ENCODE results near the gene LLGL1. TPM values are rescaled to one million over a fixed set of nuclear protein-coding genes. Genes with fewer than 3 reads are reported as not detected.

The LLGL1 gene
- total RNA-seq, 1 experiment from 2014 or later: 47.4 TPM

DNA sequence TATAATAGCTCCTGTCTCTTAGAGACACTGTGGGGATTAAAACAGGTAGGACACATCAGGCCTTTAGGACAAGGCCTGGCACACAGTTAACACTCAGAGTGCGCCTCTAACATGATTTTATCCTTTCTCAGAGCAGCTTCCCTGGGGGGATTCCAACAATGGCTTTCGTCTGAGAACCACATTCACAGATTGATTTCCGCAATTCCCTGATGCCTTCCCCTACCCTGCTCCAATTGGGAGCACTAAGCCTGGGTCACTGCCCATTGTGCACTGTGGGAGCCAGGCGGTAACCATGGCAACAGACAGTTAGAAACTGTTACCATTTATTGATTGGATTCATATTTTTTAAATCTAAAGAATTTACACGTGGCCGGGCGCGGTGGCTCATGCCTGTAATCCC lies 47.7 kb upstream of the LLGL1 start:
- Histone ChIP-seq H2AFZ (ENCODE audit: low read length) (no peak overlapping the region), H3K79me2 (ENCODE audit: low read length) (0 out of 2 replicates have a peak, but pooled peaks cover 3% of the 10 kb centered on the region), H3K36me3 (ENCODE audit: low read depth, low read length) (no peaks in the 10 kb centered on the region), H3F3A (ENCODE audit: low read length, unreplicated experiment) (no peaks in the 10 kb centered on the region), H3K4me3 (ENCODE audit: low read length) (no peak overlapping the region), H3K9me2 (replicated peaks; ENCODE audit: low read length) (no peaks in the 10 kb centered on the region), H3K9me3 (ENCODE audit: low read length) (no peaks in the 10 kb centered on the region), H3K4me1 (ENCODE audit: insufficient read depth, low read length) (peaks cover 19% of the 10 kb centered on the region), H3K9ac (ENCODE audit: low read length) (no peak overlapping the region), H3K27me3 (ENCODE audit: low read length) (no peaks in the 10 kb centered on the region), H3K4me2 (ENCODE audit: low read length) (no peak overlapping the region), H3K27ac (ENCODE audit: low read length) (no peak overlapping the region), H4K20me1 (ENCODE audit: low read length) (no peaks in the 10 kb centered on the region)
- TF ChIP-seq, protein P1, sequence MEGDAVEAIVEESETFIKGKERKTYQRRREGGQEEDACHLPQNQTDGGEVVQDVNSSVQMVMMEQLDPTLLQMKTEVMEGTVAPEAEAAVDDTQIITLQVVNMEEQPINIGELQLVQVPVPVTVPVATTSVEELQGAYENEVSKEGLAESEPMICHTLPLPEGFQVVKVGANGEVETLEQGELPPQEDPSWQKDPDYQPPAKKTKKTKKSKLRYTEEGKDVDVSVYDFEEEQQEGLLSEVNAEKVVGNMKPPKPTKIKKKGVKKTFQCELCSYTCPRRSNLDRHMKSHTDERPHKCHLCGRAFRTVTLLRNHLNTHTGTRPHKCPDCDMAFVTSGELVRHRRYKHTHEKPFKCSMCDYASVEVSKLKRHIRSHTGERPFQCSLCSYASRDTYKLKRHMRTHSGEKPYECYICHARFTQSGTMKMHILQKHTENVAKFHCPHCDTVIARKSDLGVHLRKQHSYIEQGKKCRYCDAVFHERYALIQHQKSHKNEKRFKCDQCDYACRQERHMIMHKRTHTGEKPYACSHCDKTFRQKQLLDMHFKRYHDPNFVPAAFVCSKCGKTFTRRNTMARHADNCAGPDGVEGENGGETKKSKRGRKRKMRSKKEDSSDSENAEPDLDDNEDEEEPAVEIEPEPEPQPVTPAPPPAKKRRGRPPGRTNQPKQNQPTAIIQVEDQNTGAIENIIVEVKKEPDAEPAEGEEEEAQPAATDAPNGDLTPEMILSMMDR (conservative IDR thresholded peaks at IDR 0.05; ENCODE audit: low read depth, low read length): no peak
- TF ChIP-seq EZH2phosphoT487 (IDR thresholded peaks at IDR 0.05; ENCODE audit: borderline replicate concordance, low read length) (no peak), EZH2 (IDR thresholded peaks at IDR 0.05; ENCODE audit: low read length, unreplicated experiment) (no peak)
- DNase-seq (no peak), ATAC-seq (no peak)
- ChIA-PET CTCF (interaction anchor here (0.7 kb wide), 1 partner anchor 185 kb away, joined by 4 read pairs; no protein-coding TSS in a partner anchor), POLR2A (ENCODE audit: unreplicated experiment) (no interaction called here)
- no TSS peak for BruUV-seq (replicated peaks)
- intact Hi-C loops (cut with micrococcal nuclease): no loop called here

DNA sequence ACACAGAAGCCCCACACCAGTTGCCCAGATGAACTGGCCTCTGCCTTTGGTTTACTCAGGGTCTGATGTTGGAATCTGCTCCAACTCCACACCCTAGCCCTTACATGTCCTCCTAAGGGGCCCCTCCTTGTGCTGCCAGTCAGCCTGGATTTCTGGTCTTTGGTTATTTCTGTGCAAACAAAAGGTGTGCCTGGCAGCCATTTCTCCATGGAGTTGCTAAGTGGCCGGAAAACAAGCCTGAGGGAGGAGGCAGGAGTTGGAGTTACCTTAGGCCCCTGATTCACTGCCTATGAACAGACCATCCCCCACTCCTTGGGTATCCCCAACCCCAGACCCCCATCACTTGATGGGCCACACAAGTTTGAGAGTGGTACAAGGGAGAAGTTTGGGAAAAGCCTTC lies 46.2 kb upstream of the LLGL1 start:
- no peaks in the 10 kb centered on the region for H4K20me1 ChIP-seq (ENCODE audit: low read length)
- H3K27ac ChIP-seq (ENCODE audit: low read length): no peak overlapping the region
- no peaks in the 10 kb centered on the region for H3K9me3 ChIP-seq (ENCODE audit: low read length)
- no peaks in the 10 kb centered on the region for H3K36me3 ChIP-seq (ENCODE audit: low read depth, low read length)
- intact Hi-C loops (cut with micrococcal nuclease): no loop called here
- peaks cover 8% of the 10 kb centered on the region for H3K79me2 ChIP-seq (ENCODE audit: low read length)
- no peak overlapping the region for H2AFZ ChIP-seq (ENCODE audit: low read length)
- ATAC-seq (no peak), DNase-seq (no peak)
- no peak overlapping the region for H3K4me3 ChIP-seq (ENCODE audit: low read length)
- no peak overlapping the region for H3K4me2 ChIP-seq (ENCODE audit: low read length)
- BruUV-seq (replicated peaks): no TSS peak
- TF ChIP-seq EZH2phosphoT487 (IDR thresholded peaks at IDR 0.05; ENCODE audit: borderline replicate concordance, low read length) (no peak), EZH2 (IDR thresholded peaks at IDR 0.05; ENCODE audit: low read length, unreplicated experiment) (no peak)
- TF ChIP-seq, protein P1 (conservative IDR thresholded peaks at IDR 0.05; ENCODE audit: low read depth, low read length): no peak
- no peak overlapping the region for H3K9ac ChIP-seq (ENCODE audit: low read length)
- H3F3A ChIP-seq (ENCODE audit: low read length, unreplicated experiment): no peaks in the 10 kb centered on the region
- H3K27me3 ChIP-seq (ENCODE audit: low read length): no peaks in the 10 kb centered on the region
- ChIA-PET POLR2A (ENCODE audit: unreplicated experiment) (no interaction called here), CTCF (no interaction called here)
- peaks cover 19% of the 10 kb centered on the region for H3K4me1 ChIP-seq (ENCODE audit: insufficient read depth, low read length)
- H3K9me2 ChIP-seq (replicated peaks; ENCODE audit: low read length): no peaks in the 10 kb centered on the region

DNA sequence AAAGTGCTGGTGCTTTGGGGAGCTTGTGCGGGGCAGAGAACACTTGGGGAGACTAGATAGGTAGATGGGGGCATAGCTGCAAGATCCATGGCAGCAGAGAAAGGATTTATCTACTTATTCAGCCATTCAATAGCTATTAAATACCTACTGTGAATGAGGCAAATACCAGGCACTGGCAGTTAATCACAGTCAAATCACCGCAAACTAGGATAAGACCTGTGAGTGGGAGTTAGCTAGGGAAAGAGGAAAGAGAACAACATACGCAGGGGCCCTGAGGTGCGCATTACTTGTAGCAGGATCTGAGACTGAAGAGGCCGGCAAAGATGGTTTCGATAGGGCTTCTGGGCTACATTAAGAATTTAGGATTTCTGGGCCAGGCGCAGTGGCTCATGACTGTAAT lies 45.6 kb upstream of the LLGL1 start:
- H3K9ac ChIP-seq (ENCODE audit: low read length): no peak overlapping the region
- POLR2A ChIA-PET (ENCODE audit: unreplicated experiment): no interaction called here
- intact Hi-C loops (cut with micrococcal nuclease): no loop called here
- H3K36me3 ChIP-seq (ENCODE audit: low read depth, low read length): no peaks in the 10 kb centered on the region
- no peak overlapping the region for H2AFZ ChIP-seq (ENCODE audit: low read length)
- H4K20me1 ChIP-seq (ENCODE audit: low read length): peaks cover 6% of the 10 kb centered on the region
- H3K4me2 ChIP-seq (ENCODE audit: low read length): no peak overlapping the region
- CTCF ChIA-PET: no interaction called here
- peaks cover 19% of the 10 kb centered on the region for H3K4me1 ChIP-seq (ENCODE audit: insufficient read depth, low read length)
- DNase-seq: no peak
- peaks cover 14% of the 10 kb centered on the region for H3K79me2 ChIP-seq (ENCODE audit: low read length)
- no TSS peak for BruUV-seq (replicated peaks)
- no peaks in the 10 kb centered on the region for H3K27me3 ChIP-seq (ENCODE audit: low read length)
- H3K9me3 ChIP-seq (ENCODE audit: low read length): no peaks in the 10 kb centered on the region
- H3K4me3 ChIP-seq (ENCODE audit: low read length): no peak overlapping the region
- H3F3A ChIP-seq (ENCODE audit: low read length, unreplicated experiment): no peaks in the 10 kb centered on the region
- no peak overlapping the region for H3K27ac ChIP-seq (ENCODE audit: low read length)
- no peaks in the 10 kb centered on the region for H3K9me2 ChIP-seq (replicated peaks; ENCODE audit: low read length)
- TF ChIP-seq, protein P1 (conservative IDR thresholded peaks at IDR 0.05; ENCODE audit: low read depth, low read length): no peak
- no peak for TF ChIP-seq EZH2 (IDR thresholded peaks at IDR 0.05; ENCODE audit: low read length, unreplicated experiment)
- no peak for TF ChIP-seq EZH2phosphoT487 (IDR thresholded peaks at IDR 0.05; ENCODE audit: borderline replicate concordance, low read length)
- no peak for ATAC-seq
